ENCODE data around the gene PRM1.
A peak's percentile ranks its signal among the peaks of the same experiment; 100 is the strongest.
"Not testable (repeated sequence)": the region's sequence is repeated elsewhere in the genome, so short reads cannot be mapped to it uniquely, and the experiment has no call there.

PRM1 gene

GRCh38 chr16:11313493-11314308, 32.6 kb upstream of the PRM1 start:
- DNase-seq: no peak

GRCh38 chr16:11312718-11313492, 31.8 kb upstream of the PRM1 start:
- DNase-seq: no peak

GRCh38 chr16:11310997-11311561, 29.9 kb upstream of the PRM1 start:
- peak; percentile 36 for DNase-seq

- DNase-seq: no peak
These were observed 29.5 kb upstream of the PRM1 start for GRCh38 chr16:11310634-11310977.

DNA sequence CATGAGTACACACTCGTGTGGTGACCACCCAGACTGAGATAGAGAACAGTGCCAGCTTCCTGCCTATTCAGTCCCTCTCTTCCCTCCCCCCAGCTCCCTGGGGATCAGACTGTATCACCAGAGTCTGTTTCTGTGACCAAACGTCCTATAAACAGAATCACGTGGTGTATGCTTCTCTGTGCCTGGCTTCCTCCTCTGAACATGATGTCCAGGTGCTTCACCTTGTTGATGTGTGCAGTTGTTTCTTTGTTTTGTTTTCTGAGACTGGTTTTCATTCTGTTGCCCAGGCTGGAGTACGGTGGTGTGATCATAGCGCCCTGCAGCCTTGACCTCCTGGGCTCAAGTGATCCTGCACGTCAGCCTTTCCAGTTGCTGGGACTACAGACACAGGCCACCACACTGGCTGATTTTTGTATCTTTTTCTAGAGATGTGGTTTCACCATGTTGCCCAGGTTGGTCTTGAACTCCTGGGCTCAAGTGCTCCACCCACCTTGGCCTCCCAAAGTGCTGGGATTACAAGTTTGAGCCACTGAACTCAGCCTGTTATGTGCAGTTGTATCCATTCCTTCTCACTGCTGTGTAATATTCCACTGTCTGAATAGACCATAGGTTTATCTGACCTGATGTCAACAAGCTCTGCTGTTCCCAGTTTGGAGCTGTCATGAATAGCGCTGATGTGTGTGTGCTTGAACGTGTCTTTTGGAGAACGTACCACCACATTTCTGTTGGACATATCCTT, 28.9 kb upstream of the PRM1 start:
- no peak for DNase-seq

DNA sequence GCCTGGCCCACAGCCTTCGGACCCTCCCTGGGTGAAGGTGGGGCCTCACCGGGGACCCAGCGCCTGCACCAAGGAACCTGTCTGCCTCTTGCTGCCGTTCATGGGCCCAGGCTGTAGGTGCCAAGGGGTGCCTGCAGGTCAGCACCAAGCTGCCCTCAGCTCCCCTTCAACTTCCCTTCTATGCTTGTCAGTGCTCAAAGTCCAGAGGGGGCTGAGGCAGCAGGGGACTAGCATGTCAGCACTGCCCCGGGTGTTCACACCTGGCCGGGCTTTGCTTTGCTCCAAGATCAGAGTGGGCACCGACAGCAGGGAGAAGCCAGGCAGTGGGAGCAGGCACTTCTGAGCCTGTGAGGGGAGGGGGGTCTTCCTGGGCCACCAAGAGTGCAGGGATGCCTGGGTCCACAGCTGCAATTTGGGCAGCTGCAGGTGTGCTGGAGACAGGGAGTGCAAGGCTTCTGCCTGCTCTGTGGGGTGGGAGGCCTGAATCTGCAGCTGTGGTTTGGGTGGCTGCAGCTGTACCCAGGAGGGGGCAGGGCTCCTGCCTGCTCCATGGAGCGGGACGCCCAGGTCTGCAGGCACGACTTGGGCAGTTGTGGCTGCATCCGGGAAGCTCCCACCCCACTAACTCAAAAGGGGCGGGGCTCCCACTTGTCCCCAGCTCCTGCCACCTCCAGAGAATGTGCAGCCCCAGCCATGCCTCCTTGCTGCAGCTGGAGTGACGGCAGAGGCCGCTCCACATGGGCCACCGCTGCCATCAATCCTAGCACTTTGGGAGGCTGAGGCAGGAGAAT, 27.6 kb upstream of the PRM1 start:
- DNase-seq: no peak

DNA sequence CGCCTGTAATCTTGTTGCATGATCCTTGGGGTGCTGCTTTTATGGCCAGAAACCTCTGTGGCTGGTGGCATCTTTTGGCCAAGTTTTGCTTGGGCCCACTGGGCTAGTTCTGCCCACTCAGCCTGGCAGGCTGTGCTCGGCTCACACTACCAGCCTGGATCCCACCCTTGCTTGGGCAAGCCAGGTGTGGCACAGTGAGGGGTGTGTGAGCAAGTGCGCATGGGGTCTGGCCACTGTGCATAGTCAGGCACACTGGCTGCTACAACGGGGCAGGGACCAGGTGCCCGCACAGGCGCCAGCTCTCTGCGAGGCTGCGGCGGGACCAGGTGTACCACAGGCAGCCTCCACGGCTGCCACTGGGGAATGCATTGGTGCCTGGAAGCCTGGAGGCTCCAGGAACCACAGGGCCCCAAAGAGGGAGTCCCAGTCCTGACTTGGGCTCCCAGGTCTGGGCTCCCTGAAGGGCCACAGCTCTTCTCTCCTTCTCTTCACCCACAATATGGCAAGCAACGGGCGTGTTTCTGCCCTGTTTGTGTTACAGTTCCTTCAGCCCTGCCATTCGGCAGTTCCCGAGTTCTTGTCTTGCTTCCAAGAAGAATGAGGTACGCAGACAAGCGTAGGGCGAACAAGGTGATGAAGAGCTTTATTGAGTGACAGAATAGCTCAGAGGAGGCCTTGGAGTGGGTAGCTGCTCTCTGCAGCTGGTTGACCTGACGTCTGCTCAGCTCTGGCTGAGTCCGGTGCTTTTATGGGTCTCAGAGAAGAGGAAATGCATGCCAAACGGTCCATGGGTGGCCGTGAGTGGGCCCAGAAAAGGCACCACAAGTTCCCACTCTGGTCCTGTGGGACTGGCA, 26.7 kb upstream of the PRM1 start:
- no peak for DNase-seq

- DNase-seq: peak; percentile 93
These were observed 26.0 kb upstream of the PRM1 start for GRCh38 chr16:11306997-11307638.

DNA sequence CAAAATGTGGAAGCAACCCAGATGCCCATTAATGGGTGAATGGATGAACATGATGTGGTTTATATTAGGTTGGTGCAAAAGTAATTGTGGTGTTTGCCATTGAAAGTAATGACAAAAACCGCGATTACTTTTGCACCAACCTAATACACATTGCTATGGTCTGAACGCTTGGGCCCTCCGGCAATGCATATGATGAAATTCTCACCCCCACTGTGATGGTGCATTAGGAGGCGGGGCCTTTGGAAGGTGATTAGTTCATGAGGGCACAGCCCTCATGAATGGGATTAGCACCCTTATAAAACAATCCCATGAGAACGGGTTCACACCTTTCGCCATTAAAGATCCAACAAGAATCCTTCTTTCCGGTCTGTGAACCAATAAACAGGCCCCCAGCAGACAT, 25.3 kb upstream of the PRM1 start:
- DNase-seq: no peak

DNA sequence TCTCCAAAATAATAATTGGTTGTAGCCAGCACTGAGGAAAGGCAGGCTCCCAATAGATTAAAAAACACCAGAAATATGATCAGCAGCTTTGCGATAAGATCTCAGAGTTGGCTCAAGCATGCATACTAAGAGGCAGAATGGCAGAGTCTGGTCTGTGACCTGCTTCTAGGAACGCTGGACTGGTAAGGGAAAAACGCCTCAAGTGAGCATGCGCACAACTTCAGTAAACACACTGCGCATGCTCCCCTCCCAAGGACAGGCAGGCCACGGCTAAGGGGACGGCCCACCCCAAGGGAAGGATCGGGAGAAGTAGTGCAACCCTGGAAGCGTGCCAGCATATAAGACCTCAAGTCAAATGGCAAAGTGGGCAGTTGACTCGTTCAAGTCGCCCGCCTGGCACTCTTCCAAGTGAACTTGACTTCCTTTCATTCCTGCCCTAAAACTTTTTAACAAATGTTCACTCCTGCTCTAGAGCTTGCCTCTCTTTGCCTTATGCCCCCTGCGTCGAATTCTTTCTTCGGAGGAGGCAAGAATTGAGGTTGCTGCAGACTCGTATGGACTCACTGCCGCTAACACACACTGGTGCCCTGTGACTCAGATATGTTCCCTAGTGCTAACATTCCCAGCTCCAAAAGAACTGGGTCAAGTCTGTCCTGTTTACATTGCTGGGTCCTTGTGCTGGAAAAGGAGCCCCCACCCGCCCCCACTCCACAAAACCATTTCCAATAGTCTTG, 22.4 kb upstream of the PRM1 start:
- DNase-seq: no peak

- DNase-seq: no peak
These were observed 21.8 kb upstream of the PRM1 start for GRCh38 chr16:11302977-11303376.

GRCh38 chr16:11301645-11302501, 20.7 kb upstream of the PRM1 start:
- DNase-seq: no peak

DNA sequence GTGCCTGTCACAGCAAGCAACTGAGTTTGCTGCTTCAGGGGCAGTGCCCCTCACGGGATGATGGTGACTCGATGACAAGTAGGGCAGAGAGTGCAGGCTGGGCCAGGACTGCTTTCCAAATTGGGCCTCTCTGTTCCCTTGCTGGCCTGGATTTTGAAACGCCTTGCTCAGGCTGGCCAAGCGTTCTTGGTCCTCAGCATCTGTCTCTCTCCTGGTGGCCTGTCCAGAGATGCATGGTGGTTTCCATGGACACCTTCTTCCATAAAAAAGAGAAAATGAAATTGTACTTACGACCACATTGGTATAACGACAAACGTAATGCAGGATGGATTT, 19.4 kb upstream of the PRM1 start:
- DNase-seq: no peak

- no peak for DNase-seq
These were observed 18.9 kb upstream of the PRM1 start for GRCh38 chr16:11299865-11300559.

DNA sequence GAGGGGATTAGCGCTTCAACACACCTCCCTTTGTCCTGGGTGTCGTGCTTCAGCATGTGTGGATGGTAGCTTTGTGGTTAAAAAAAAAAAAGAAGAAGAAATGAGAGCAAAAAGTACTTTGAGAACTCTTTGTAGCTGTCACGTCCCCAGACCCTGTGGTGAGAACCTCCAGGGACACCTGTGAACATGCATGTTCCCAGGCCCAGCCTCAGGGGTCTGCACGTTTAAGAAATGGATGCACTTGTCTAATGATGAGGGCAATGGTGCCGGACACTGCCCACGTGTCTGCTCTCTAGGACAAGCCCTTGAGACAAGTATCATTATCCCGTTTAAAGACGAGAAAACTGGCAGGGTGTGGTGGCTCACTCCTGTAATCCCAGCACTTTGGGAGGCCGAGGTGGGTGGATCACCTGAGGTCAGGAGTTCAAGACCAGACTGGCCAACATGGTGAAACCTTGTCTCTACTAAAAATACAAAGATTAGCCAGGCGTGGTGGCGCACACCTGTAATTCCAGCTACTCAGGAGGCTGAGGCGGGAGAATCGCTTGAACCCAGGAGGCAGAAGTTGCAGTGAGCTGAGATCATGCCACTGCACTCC, 17.9 kb upstream of the PRM1 start:
- DNase-seq: not testable (repeated sequence)

DNA sequence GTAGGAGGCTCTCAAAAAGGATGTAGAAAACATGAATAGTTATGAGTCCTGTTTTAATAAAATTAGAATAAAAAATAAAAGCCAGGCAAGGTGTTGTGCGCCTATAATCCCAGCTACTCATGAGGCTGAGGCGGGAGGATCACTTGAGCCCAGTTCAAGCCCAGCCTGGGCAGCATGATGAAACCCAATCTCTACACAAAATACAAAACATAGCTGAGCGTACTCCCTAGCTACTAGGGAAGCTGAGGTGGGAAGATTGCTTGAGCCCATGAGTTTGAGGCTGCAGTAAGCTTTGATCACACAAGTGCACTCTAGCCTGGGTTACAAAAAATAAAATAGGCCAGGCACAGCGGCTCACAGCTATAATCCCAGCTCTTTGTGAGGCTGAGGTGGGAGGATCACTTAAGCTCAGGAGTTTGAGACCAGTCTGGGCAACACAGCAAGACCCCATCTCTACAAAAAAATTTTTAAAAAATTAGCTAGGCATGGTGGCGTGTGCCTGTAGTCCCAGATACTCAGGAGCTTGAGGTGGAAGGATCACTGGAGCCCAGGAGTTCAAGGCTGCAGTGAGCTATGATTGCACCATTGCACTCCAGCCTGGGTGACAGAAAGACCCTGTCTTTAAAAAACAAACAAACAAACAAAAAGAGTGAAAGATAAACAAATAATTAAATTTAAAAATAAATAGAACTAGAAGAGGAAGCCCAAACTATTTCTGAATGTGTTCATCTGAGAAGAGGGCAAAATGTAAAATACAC, 17.2 kb upstream of the PRM1 start:
- DNase-seq: no peak

GRCh38 chr16:11297492-11298142, 16.5 kb upstream of the PRM1 start:
- DNase-seq: peak; percentile 90
